Measurements from ENCODE around the gene ENDOV.

The ENDOV gene

DNA sequence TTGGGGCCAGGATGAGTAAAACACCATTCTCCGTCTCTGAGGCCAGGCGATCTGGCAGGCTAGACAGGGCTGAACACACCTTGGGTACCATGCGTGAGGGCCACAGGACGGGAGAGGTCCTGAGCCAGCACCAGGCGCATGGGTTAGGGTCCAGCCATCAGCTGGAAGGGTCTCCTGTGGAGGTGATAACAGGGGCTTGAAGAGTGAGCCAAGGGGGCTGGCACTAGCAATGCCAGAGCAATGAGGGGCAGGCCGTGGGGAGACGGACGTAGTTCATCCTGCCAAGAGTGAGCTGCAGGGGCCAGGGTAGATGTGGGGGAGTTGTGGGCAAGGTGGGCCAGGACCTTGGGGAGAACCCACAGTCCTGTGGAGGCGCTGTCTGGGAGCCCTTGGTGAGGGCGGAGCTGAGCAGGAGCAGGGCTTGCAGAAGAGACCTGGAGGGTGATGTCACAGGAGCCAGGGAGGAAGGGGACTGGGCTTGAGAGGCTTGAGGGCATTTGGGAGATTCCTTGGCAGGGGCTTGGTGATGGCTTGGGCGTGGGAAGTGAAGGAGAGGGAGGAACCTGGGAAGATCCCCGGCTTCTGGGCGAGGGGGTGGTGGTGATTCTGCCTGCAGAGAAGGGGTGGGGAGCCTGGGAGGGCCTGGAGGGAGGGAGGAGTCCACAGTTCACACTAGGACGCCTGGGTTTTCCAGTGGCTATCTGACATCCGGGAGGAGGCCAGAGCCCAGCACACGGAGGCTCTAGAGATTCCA, 67.8 kb downstream of the ENDOV start:
- DNase-seq (ENCODE audit: low read depth, low spot score), result no peak

- DNase-seq (ENCODE audit: low read depth, low spot score), result no peak
Observed at GRCh38 chr17:80485846-80486245, 70.9 kb downstream of the ENDOV start.

- no peak for DNase-seq (ENCODE audit: low read depth, low spot score)
Observed at GRCh38 chr17:80486692-80487091, 71.7 kb downstream of the ENDOV start.

GRCh38 chr17:80487511-80487910, 72.5 kb downstream of the ENDOV start:
- no peak for DNase-seq (ENCODE audit: low read depth, low spot score)
